Astrocyte of the spinal cord (primary cell): ENCODE measurements around the gene CCDC141.
"Not testable (repeated sequence)": the region's sequence is repeated elsewhere in the genome, so short reads cannot be mapped to it uniquely, and the experiment has no call there.

Experiments used
- DNase-seq: peaks from one replicate; pipeline ENCODE4 v3.0.0; 2011; ENCODE audit warnings: low read depth, low spot score
- H3K4me3 ChIP-seq: 2 replicates; pipeline ENCODE4 v1.5.1; 2011; ENCODE audit warnings: low read depth, mild to moderate bottlenecking, low read length, moderate library complexity
- CTCF ChIP-seq: IDR thresholded peaks from 2 replicates; pipeline ENCODE4 v1.5.1; 2012; ENCODE audit warnings: low read depth, mild to moderate bottlenecking, low read length, inconsistent platforms
- in situ Hi-C: cut with HindIII; loops from 2 replicates; pipeline ENCODE4 v1.10.0; 2017; ENCODE audit warnings: low sequenced_read_pairs

CCDC141 gene

GRCh38 chr2:179049546-179050311 is at the start of gene CCDC141:
CCDC141 (minus strand) TSS chr2:179050137; CDS start chr2:179049941, 196 bp downstream.
- in situ Hi-C loops: no loop called here
- DNase-seq: no peak
- TF ChIP-seq CTCF: no peak
- no peak within 1 kb of the TSS for H3K4me3 ChIP-seq

GRCh38 chr2:179098080-179098689 is 48.2 kb upstream of the CCDC141 start:
- no peak overlapping the region for H3K4me3 ChIP-seq
- TF ChIP-seq CTCF: no peak
- no peak for DNase-seq
- in situ Hi-C loops: no loop called here

GRCh38 chr2:179097131-179097530 is 47.2 kb upstream of the CCDC141 start:
- H3K4me3 ChIP-seq: no peak overlapping the region
- TF ChIP-seq CTCF: no peak
- DNase-seq: no peak
- in situ Hi-C loops: no loop called here

- in situ Hi-C loops: no loop called here
- TF ChIP-seq CTCF: no peak
- no peak for DNase-seq
- no peak overlapping the region for H3K4me3 ChIP-seq
These were observed 46.2 kb upstream of the CCDC141 start for GRCh38 chr2:179096090-179096489.

- in situ Hi-C loops, DNase-seq, H3K4me3 ChIP-seq: not testable (repeated sequence)
These were observed 43.0 kb upstream of the CCDC141 start for GRCh38 chr2:179092912-179093311.

GRCh38 chr2:179082697-179083096 is 32.8 kb upstream of the CCDC141 start:
- in situ Hi-C loops: no loop called here
- DNase-seq: no peak
- no peak for TF ChIP-seq CTCF
- no peak overlapping the region for H3K4me3 ChIP-seq

- no peak overlapping the region for H3K4me3 ChIP-seq
- no peak for DNase-seq
- TF ChIP-seq CTCF: no peak
- in situ Hi-C loops: no loop called here
These were observed 32.0 kb upstream of the CCDC141 start for GRCh38 chr2:179081954-179082353.
